HEK293 (cell line): ENCODE measurements around the gene TESMIN.

Experiments used
- CTCF ChIP-seq: fragments of 450-650 bp; formaldehyde crosslinking; IDR thresholded peaks from 2 replicates; pipeline ENCODE4 v1.5.1; 2016; ENCODE audit warnings: missing biosample characterization, missing genetic modification characterization
- EGR2 ChIP-seq: fragments of 450-650 bp; formaldehyde crosslinking; IDR thresholded peaks from 2 replicates; pipeline ENCODE4 v1.5.1; 2016; ENCODE audit warnings: low read depth, missing biosample characterization, missing genetic modification characterization
- KLF7 ChIP-seq: fragments of 450-650 bp; formaldehyde crosslinking; IDR thresholded peaks from 2 replicates; pipeline ENCODE4 v1.5.1; 2016; ENCODE audit warnings: missing biosample characterization, missing genetic modification characterization, borderline replicate concordance
- ZNF114 ChIP-seq: fragments of 450-650 bp; formaldehyde crosslinking; IDR thresholded peaks from 2 replicates; pipeline ENCODE4 v1.5.0; 2017; ENCODE audit warnings: missing biosample characterization, missing genetic modification characterization
- ZNF423 ChIP-seq: fragments of 450-650 bp; formaldehyde crosslinking; IDR thresholded peaks from 2 replicates; pipeline ENCODE4 v1.5.1; 2016; ENCODE audit warnings: missing biosample characterization, missing genetic modification characterization
- ZNF473 ChIP-seq: fragments of 450-650 bp; formaldehyde crosslinking; IDR thresholded peaks from 2 replicates; pipeline ENCODE4 v1.5.1; 2017; ENCODE audit warnings: missing biosample characterization, missing genetic modification characterization

GRCh38 chr11:68778205-68778604 lies 26.9 kb upstream of the TESMIN start:
- TF ChIP-seq CTCF (tag by site-specific recombination): no peak
- TF ChIP-seq KLF7 (tag by site-specific recombination): no peak
- no peak for TF ChIP-seq EGR2 (tag by site-specific recombination)
- no peak for TF ChIP-seq ZNF114 (tag by site-specific recombination)
- TF ChIP-seq ZNF473 (tag by site-specific recombination): no peak
- TF ChIP-seq ZNF423: no peak
